ENCODE data around the gene STAC.

GRCh38 chr3:36455406-36455805 is 75.1 kb downstream of the STAC start:
- no peak for TF ChIP-seq CTCF (IDR thresholded peaks at IDR 0.05)
- TF ChIP-seq POLR2A (IDR thresholded peaks at IDR 0.05): no peak

Measured in vagina (tissue), 2 donors.